H1 (cell line): ENCODE data around the gene LAMC1. TPM values are rescaled to one million over a fixed set of nuclear protein-coding genes. Genes with fewer than 3 reads are reported as not detected.

Experiments
- CHD2 ChIP-seq: IDR thresholded peaks from 2 replicates; pipeline ENCODE4 v1.6.1; 2012; ENCODE audit warnings: low read length, improper control_type of control experiment
- FOSL1 ChIP-seq: IDR thresholded peaks from 2 replicates; pipeline ENCODE4 v1.6.1; 2011; ENCODE audit warnings: mild to moderate bottlenecking, low read depth, low read length, moderate library complexity; ENCODE audit not compliant: insufficient read depth
- TAF1 ChIP-seq: IDR thresholded peaks from 2 replicates; pipeline ENCODE4 v1.6.1; 2011; ENCODE audit warnings: mild to moderate bottlenecking, low read depth, low read length
- polyA plus RNA-seq, 7 experiments: library from polyadenylated mRNA; depleted of rRNA in 3 of 7; stranded (reverse) in 5 of 7; unstranded in 2 of 7; fragments of >200 nt in 5 of 7; fragments of 200-250 nt in 2 of 7; gene quantifications; 1 replicate in 5 of 7; 2 replicates in 1 of 7; 4 replicates in 1 of 7; pipeline versions ENCODE4 v1.2.1 to v1.2.3, GENCODE V29; 2011 to 2013; ENCODE audit warnings: missing spikeins in 2 of 7, mixed read lengths in 2 of 7
- total RNA-seq: library from RNA; stranded (reverse); fragmentation: NEBNext Ultra II Directional; extraction: Animal tissue kit (Norgen Biotek cat#: 25700); gene quantifications from 2 replicates; pipeline ENCODE4 v1.2.1, GENCODE V29; 2021

LAMC1 gene
- total and polyA plus RNA-seq, 2 of the 8 experiments (the other 6 are each of a cell fraction or from before 2014, with no cell fraction given): 47.6 to 90.3 TPM

DNA sequence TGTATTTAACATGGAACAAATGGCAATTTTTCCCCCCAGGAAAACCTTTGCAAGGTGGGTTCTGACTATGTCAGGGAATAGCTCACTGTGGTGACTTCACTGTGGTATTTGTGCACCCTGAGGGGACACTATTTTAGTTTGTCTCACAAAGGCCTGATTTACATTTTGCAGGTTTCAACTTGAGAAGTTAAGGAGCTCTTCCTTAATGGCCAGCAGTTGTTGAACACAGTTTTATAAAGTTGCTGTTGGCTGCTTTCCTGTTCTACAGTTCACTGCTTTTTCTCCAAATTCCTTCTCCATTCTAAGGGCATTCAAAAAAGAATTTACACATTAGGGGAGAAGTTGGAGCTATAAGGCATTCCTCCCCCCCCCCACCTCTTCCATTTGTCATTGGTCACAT is 4.6 kb downstream of the LAMC1 start (continued):
- no peak for TF ChIP-seq TAF1
- no peak for TF ChIP-seq FOSL1
- TF ChIP-seq CHD2: no peak
